Hepatocyte (in vitro differentiated cells): ENCODE data around the gene HMGB1.
"Not testable (repeated sequence)": the region's sequence is repeated elsewhere in the genome, so short reads cannot be mapped to it uniquely, and the experiment has no call there.

Experiments
- CTCF ChIP-seq: fragments of 200-600 bp; sonication (generic); IDR thresholded peaks from 2 replicates; pipeline ENCODE4 v1.5.1; 2016; ENCODE audit warnings: antibody characterized with exemption, mild to moderate bottlenecking; ENCODE audit not compliant: poor library complexity
- EZH2 ChIP-seq: fragments of 200-600 bp; sonication (generic); IDR thresholded peaks from 2 replicates; pipeline ENCODE4 v1.6.1; 2016; ENCODE audit warnings: antibody characterized with exemption, mild to moderate bottlenecking, borderline replicate concordance

GRCh38 chr13:30443491-30443890 lies 22.2 kb downstream of the HMGB1 start:
- not testable (repeated sequence) for TF ChIP-seq CTCF, EZH2
